SK-N-SH (cell line): Measurements from ENCODE around the gene GPR17. TPM values are rescaled to one million over a fixed set of nuclear protein-coding genes. Genes with fewer than 3 reads are reported as not detected.

Experiments
- CTCF ChIA-PET: fragments of 300-600, 350-600 bp; formaldehyde crosslinking; extraction: SDS; loops from one replicate; lab custom pipeline; 2021; lab: Yijun Ruan, JAX
- POLR2A ChIA-PET: fragments of 350-600 bp; sonication (Branson Sonifier 250); formaldehyde crosslinking; extraction: SDS; loops from one replicate; lab custom pipeline; 2020; ENCODE audit warnings: antibody characterized with exemption, inconsistent platforms; lab: Yijun Ruan, JAX
- DNase-seq: peaks from one replicate; pipeline ENCODE4 v3.0.0; 2012
- H2AFZ ChIP-seq: fragments of 200-600 bp; sonication (generic); 2 replicates; pipeline ENCODE4 v1.8.1; 2016; ENCODE audit warnings: antibody characterized with exemption, mild to moderate bottlenecking, low read depth
- H3F3A ChIP-seq: fragments of 200-600 bp; sonication (generic); replicated peaks from 2 replicates; pipeline ENCODE3; 2016; ENCODE audit warnings: antibody characterized with exemption, mild to moderate bottlenecking; ENCODE audit not compliant: insufficient read depth
- H3K27ac ChIP-seq, 2 experiments: fragments of 200-500 bp in 1 of 2; fragments of 200-600 bp in 1 of 2; sonication (Bioruptor generic) in 1 of 2; sonication (generic), shearing (Covaris generic) in 1 of 2; 2 replicates each; pipeline versions ENCODE4 v1.5.1 to v1.6.1; 2014 to 2016; ENCODE audit warnings: low read depth in 2 of 2, inconsistent platforms in 1 of 2, low read length in 1 of 2, mild to moderate bottlenecking in 1 of 2, mixed read lengths in 1 of 2
- H3K27me3 ChIP-seq: fragments of 200-600 bp; sonication (generic), shearing (Covaris generic); 2 replicates; pipeline ENCODE4 v1.6.1; 2016; ENCODE audit warnings: mixed run types; ENCODE audit not compliant: insufficient read depth
- H3K36me3 ChIP-seq, 2 experiments: fragments of 200-500 bp in 1 of 2; fragments of 200-600 bp in 1 of 2; sonication (Bioruptor generic) in 1 of 2; sonication (generic) in 1 of 2; replicated peaks in 1 of 2; 2 replicates each; pipeline versions ENCODE3 to v1.5.1; 2014 to 2016; ENCODE audit warnings: low read length in 1 of 2, mild to moderate bottlenecking in 1 of 2; ENCODE audit not compliant: insufficient read depth in 2 of 2, control insufficient read depth in 1 of 2
- H3K4me1 ChIP-seq, 2 experiments: fragments of 200-500 bp in 1 of 2; fragments of 200-600 bp in 1 of 2; sonication (Bioruptor generic) in 1 of 2; sonication (generic), shearing (Covaris generic) in 1 of 2; 2 replicates each; pipeline versions ENCODE4 v1.5.1 to v1.6.1; 2014 to 2016; ENCODE audit warnings: low read depth in 1 of 2, low read length in 1 of 2, mixed run types in 1 of 2; ENCODE audit not compliant: insufficient read depth in 2 of 2, control insufficient read depth in 1 of 2
- H3K4me2 ChIP-seq: fragments of 200-600 bp; sonication (generic), shearing (Covaris generic); 2 replicates; pipeline ENCODE4 v1.6.1; 2017; ENCODE audit warnings: mixed run types
- H3K4me3 ChIP-seq, 2 experiments: fragments of 200-500 bp in 1 of 2; fragments of 200-600 bp in 1 of 2; sonication (Bioruptor generic) in 1 of 2; sonication (generic), shearing (Covaris generic) in 1 of 2; 2 replicates each; pipeline versions ENCODE4 v1.5.1 to v1.8.1; 2014 to 2016; ENCODE audit warnings: low read depth in 2 of 2, inconsistent platforms in 1 of 2, low read length in 1 of 2, mild to moderate bottlenecking in 1 of 2, mixed read lengths in 1 of 2, moderate library complexity in 1 of 2
- H3K79me2 ChIP-seq: fragments of 200-600 bp; sonication (generic); 2 replicates; pipeline ENCODE4 v1.8.1; 2017; ENCODE audit warnings: mild to moderate bottlenecking; ENCODE audit not compliant: insufficient read depth
- H3K9ac ChIP-seq: fragments of 200-600 bp; sonication (generic); 2 replicates; pipeline ENCODE4 v1.6.1; 2017; ENCODE audit warnings: mixed run types
- H3K9me2 ChIP-seq: fragments of 200-600 bp; sonication (generic); 2 replicates; pipeline ENCODE4 v1.6.1; 2017; ENCODE audit warnings: mixed run types
- H3K9me3 ChIP-seq: fragments of 200-600 bp; sonication (generic); 2 replicates; pipeline ENCODE4 v1.6.1; 2017; ENCODE audit warnings: mixed run types, mild to moderate bottlenecking, moderate library complexity
- H4K20me1 ChIP-seq: fragments of 200-600 bp; sonication (generic); 2 replicates; pipeline ENCODE4 v1.6.1; 2017; ENCODE audit warnings: mild to moderate bottlenecking, mixed run types; ENCODE audit not compliant: insufficient read depth
- ELF1 ChIP-seq: IDR thresholded peaks from 2 replicates; pipeline ENCODE4 v1.4.0; 2012
- EZH2phosphoT487 ChIP-seq: fragments of 200-600 bp; sonication (generic); IDR thresholded peaks from 2 replicates; pipeline ENCODE4 v1.6.1; 2017; ENCODE audit warnings: low read depth, mixed run types, mild to moderate bottlenecking, antibody characterized with exemption, moderate library complexity, borderline replicate concordance
- FOSL2 ChIP-seq: IDR thresholded peaks from 2 replicates; pipeline ENCODE4 v1.4.0; 2012; ENCODE audit warnings: low read depth, mild to moderate bottlenecking, moderate library complexity, borderline replicate concordance
- FOXJ3 ChIP-seq: sonication (generic); formaldehyde crosslinking; IDR thresholded peaks from 2 replicates; pipeline ENCODE4 v1.5.1; 2020; ENCODE audit warnings: mild to moderate bottlenecking, missing genetic modification reagents
- GATA2 ChIP-seq: sonication (generic); formaldehyde crosslinking; IDR thresholded peaks from 2 replicates; pipeline ENCODE4 v1.5.0; 2020; ENCODE audit warnings: mild to moderate bottlenecking, missing genetic modification reagents
- JUND ChIP-seq: IDR thresholded peaks from 2 replicates; pipeline ENCODE4 v1.4.0; 2012
- MEF2A ChIP-seq: IDR thresholded peaks from 2 replicates; pipeline ENCODE4 v1.4.0; 2012; ENCODE audit warnings: low read depth, borderline replicate concordance
- MXI1 ChIP-seq: IDR thresholded peaks from 2 replicates; pipeline ENCODE4 v1.6.1; 2012; ENCODE audit warnings: mild to moderate bottlenecking, low read depth, low read length, improper control_type of control experiment
- NRF1 ChIP-seq: IDR thresholded peaks from 2 replicates; pipeline ENCODE4 v1.6.1; 2012; ENCODE audit warnings: low read depth, mild to moderate bottlenecking, low read length
- RAD21 ChIP-seq: IDR thresholded peaks from 2 replicates; pipeline ENCODE4 v1.6.1; 2012; ENCODE audit warnings: mild to moderate bottlenecking, low read length
- RFX5 ChIP-seq: IDR thresholded peaks from 2 replicates; pipeline ENCODE4 v1.6.1; 2012; ENCODE audit warnings: mild to moderate bottlenecking, improper control_type of control experiment, low read length
- RXRA ChIP-seq: IDR thresholded peaks from 2 replicates; pipeline ENCODE4 v1.4.0; 2012; ENCODE audit warnings: low read depth, mild to moderate bottlenecking, borderline replicate concordance
- SIN3A ChIP-seq: IDR thresholded peaks from 2 replicates; pipeline ENCODE4 v1.6.1; 2012; ENCODE audit warnings: low read depth, mild to moderate bottlenecking, low read length, moderate library complexity, borderline replicate concordance
- USF1 ChIP-seq: IDR thresholded peaks from 2 replicates; pipeline ENCODE4 v1.4.0; 2012; ENCODE audit warnings: low read depth, borderline replicate concordance
- YY1 ChIP-seq: IDR thresholded peaks from 2 replicates; pipeline ENCODE4 v1.4.0; 2012; ENCODE audit warnings: low read depth, mild to moderate bottlenecking
- ZBTB33 ChIP-seq: IDR thresholded peaks from 2 replicates; pipeline ENCODE4 v1.4.0; 2012; ENCODE audit warnings: low read depth, borderline replicate concordance
- WGBS: methylation state at CpG from one replicate; pipeline ENCODE4 v1.1.6; 2017; ENCODE audit warnings: low lambda C conversion rate; 5-methylcytosine and 5-hydroxymethylcytosine counted together
- polyA plus RNA-seq, 3 experiments: library from polyadenylated mRNA; depleted of rRNA; stranded (reverse); fragments of >200 nt; gene quantifications; 2 replicates each; pipeline ENCODE4 v1.2.3, GENCODE V29; 2012
- TF ChIP-seq, protein P1 (sequence below): IDR thresholded peaks from 2 replicates; pipeline ENCODE4; 2012
- TF ChIP-seq, protein P2 (sequence below): fragments of 200-600 bp; sonication (generic); IDR thresholded peaks from 2 replicates; pipeline ENCODE4 v1.6.1; 2017; ENCODE audit warnings: antibody characterized with exemption, mild to moderate bottlenecking, moderate library complexity
- TF ChIP-seq, protein P3 (sequence below): fragments of 150-350 bp; IDR thresholded peaks from 2 replicates; pipeline ENCODE4 v1.6.1; 2017; ENCODE audit warnings: antibody characterized with exemption, low read length, low read depth, borderline replicate concordance

GPR17 gene
- polyA plus RNA-seq, 1 of the 3 experiments (the other 2 are of a cell fraction) = 0.03 TPM

- POLR2A ChIA-PET = no interaction called here
- Histone ChIP-seq H3K4me3 (no peak overlapping the region), H3K4me2 (no peak overlapping the region), H3K9me3 (no peaks in the 10 kb centered on the region), H3K79me2 (no peaks in the 10 kb centered on the region), H3K27ac (no peak overlapping the region; a peak in 1 of 4 replicates), H3K36me3 (no peaks in the 10 kb centered on the region), H3K9ac (no peak overlapping the region), H2AFZ (no peak overlapping the region), H3K9me2 (no peaks in the 10 kb centered on the region), H3F3A (no peaks in the 10 kb centered on the region), H4K20me1 (no peaks in the 10 kb centered on the region), H3K4me1 (peaks cover 10 to 29% of the 10 kb centered on the region in 2 experiments; a peak in 3 of 4 replicates), H3K27me3 (no peaks in the 10 kb centered on the region)
- TF ChIP-seq, protein P1, sequence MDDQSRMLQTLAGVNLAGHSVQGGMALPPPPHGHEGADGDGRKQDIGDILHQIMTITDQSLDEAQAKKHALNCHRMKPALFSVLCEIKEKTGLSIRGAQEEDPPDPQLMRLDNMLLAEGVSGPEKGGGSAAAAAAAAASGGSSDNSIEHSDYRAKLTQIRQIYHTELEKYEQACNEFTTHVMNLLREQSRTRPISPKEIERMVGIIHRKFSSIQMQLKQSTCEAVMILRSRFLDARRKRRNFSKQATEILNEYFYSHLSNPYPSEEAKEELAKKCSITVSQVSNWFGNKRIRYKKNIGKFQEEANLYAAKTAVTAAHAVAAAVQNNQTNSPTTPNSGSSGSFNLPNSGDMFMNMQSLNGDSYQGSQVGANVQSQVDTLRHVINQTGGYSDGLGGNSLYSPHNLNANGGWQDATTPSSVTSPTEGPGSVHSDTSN = no peak
- TF ChIP-seq MXI1 = no peak
- no peak for TF ChIP-seq EZH2phosphoT487
- TF ChIP-seq ELF1 = no peak
- TF ChIP-seq RFX5 = no peak
- DNase-seq = no peak
- WGBS = 100% methylated on average over 2 of the region's 6 CpGs
- CTCF ChIA-PET = interaction anchor here (1.1 to 3.6 kb wide), 4 partner anchors 9 to 218 kb away, joined by 4 to 21 read pairs (median 8); partner anchors contain the start of gene LIMS2
Measured at GRCh38 chr2:127641133-127641532, 4.8 kb upstream of the GPR17 start.

DNA sequence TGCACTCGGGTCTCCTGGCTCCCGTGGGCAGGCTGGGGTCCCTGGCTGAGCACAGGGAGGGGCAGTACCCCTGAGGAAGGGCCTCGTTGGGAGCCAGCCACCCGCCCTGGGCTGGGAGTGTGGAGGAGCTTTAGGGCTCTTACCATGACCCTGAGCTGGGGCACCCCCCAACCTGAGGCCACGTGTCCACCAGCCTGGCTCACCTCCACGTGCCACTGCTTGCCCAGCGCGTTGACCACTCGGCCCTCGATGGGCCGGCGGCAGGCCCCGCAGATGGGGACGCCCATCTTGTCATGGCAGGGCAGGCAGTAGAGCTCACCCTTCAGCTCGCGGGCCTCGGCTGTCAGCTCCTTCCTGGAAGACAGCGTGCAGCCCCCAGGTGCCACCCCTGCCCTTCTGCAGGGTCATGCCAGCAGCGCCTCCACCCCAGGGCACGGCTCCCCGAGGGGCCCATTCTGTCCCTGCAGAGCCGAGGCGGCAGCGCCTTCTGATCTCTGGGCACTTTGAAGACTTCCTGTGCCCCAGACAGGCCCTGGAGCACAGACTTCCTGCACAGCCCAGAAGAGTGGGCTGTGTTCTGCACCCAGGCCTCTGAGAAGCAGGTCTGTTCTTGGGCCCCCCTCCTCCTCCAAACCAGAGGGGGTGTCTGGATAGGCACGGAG lies 4.0 kb upstream of the GPR17 start:
- H3K9ac ChIP-seq = no peak overlapping the region
- H3K9me2 ChIP-seq = no peaks in the 10 kb centered on the region
- H3K79me2 ChIP-seq = no peaks in the 10 kb centered on the region
- H3K27ac ChIP-seq = peak overlapping the region in 1 of 2 experiments; percentile 16; a peak in 1 of 4 replicates
- H3K27me3 ChIP-seq = no peaks in the 10 kb centered on the region
- POLR2A ChIA-PET = no interaction called here
- H3K4me1 ChIP-seq = peaks cover 10 to 29% of the 10 kb centered on the region in 2 experiments; a peak in 3 of 4 replicates
- H3K4me3 ChIP-seq = no peak overlapping the region
- no peaks in the 10 kb centered on the region for H3K9me3 ChIP-seq
- no peaks in the 10 kb centered on the region for H3F3A ChIP-seq
- H2AFZ ChIP-seq = no peak overlapping the region
- TF ChIP-seq USF1 (no peak), SIN3A (no peak), FOXJ3 (CRISPR knock-in tag) (no peak), GATA2 (CRISPR knock-in tag) (no peak), MEF2A (no peak), FOSL2 (no peak), YY1 (no peak), RXRA (no peak), ZBTB33 (no peak), RAD21 (no peak), JUND (no peak), NRF1 (no peak)
- TF ChIP-seq, protein P2, sequence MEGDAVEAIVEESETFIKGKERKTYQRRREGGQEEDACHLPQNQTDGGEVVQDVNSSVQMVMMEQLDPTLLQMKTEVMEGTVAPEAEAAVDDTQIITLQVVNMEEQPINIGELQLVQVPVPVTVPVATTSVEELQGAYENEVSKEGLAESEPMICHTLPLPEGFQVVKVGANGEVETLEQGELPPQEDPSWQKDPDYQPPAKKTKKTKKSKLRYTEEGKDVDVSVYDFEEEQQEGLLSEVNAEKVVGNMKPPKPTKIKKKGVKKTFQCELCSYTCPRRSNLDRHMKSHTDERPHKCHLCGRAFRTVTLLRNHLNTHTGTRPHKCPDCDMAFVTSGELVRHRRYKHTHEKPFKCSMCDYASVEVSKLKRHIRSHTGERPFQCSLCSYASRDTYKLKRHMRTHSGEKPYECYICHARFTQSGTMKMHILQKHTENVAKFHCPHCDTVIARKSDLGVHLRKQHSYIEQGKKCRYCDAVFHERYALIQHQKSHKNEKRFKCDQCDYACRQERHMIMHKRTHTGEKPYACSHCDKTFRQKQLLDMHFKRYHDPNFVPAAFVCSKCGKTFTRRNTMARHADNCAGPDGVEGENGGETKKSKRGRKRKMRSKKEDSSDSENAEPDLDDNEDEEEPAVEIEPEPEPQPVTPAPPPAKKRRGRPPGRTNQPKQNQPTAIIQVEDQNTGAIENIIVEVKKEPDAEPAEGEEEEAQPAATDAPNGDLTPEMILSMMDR = no peak
- TF ChIP-seq, protein P3, sequence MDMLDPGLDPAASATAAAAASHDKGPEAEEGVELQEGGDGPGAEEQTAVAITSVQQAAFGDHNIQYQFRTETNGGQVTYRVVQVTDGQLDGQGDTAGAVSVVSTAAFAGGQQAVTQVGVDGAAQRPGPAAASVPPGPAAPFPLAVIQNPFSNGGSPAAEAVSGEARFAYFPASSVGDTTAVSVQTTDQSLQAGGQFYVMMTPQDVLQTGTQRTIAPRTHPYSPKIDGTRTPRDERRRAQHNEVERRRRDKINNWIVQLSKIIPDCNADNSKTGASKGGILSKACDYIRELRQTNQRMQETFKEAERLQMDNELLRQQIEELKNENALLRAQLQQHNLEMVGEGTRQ = no peak
- no peaks in the 10 kb centered on the region for H4K20me1 ChIP-seq
- H3K4me2 ChIP-seq = no peak overlapping the region
- H3K36me3 ChIP-seq = no peaks in the 10 kb centered on the region
- 90% methylated on average over 16 of the region's 25 CpGs for WGBS
- CTCF ChIA-PET = interaction anchor here (0.7 to 3.6 kb wide), 3 partner anchors 11 to 219 kb away, joined by 3 to 13 read pairs (median 4); partner anchors contain the start of gene LIMS2
- no peak for DNase-seq
